ENCODE measurements around the gene TENT4B. TPM values are rescaled to one million over a fixed set of nuclear protein-coding genes. Genes with fewer than 3 reads are reported as not detected.

Gene TENT4B
- total RNA-seq, 1 donor from 2014 or later, result 13.5 TPM

DNA sequence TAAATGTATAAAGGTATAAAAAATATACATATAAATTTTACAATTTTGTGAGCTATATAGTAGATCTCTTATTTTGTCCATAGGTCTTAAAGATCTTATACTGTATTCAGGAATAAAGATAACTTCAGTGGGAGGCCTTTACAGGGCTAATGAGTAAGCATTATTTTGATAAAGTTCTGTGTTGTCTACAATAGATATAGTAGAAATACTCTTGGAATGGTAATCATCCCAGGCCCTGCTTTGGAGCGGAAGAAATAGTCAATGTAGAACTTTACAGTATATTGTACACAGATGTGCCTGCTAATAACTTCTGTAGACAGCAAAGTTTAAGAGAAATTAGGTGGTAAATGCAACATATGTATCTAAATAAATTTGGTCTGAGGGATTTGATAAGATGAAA, 42.6 kb downstream of the TENT4B start:
- DNase-seq (ENCODE audit: low spot score, unreplicated experiment), result no peak
- no peak for TF ChIP-seq CTCF (IDR thresholded peaks at IDR 0.05; ENCODE audit: unreplicated experiment)
- H3K4me1 Mint-ChIP-seq (ENCODE audit: low read depth), result peaks cover 7% of the 10 kb centered on the region
- H3K9me3 Mint-ChIP-seq (ENCODE audit: low read depth), result no peaks in the 10 kb centered on the region
- peaks cover 6% of the 10 kb centered on the region for H3K36me3 Mint-ChIP-seq (ENCODE audit: insufficient read depth)
- H3K4me3 Mint-ChIP-seq (ENCODE audit: low read depth), result no peak overlapping the region
- H3K27me3 Mint-ChIP-seq, result no peaks in the 10 kb centered on the region
- no peak overlapping the region for H3K27ac Mint-ChIP-seq

DNA sequence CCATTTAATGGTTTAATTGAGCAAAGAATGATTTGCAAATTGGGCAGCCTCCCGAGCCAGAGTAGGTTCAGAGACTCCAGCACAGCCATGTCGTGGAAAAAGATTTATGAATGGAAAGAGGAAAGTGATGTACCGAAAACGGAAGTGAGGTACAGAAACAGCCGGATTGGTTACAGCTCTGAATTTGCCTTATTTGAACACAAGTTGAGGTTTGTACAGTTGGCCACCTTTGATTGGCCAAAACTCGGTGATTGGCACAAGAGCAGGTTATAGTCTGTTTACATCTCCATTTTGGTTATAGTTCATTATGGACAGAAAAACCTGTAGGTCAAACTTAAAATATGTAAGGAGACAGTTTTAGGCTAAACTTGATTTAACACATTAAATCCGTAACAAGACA, 44.5 kb downstream of the TENT4B start:
- no peaks in the 10 kb centered on the region for H3K27me3 Mint-ChIP-seq
- no peak overlapping the region for H3K27ac Mint-ChIP-seq
- H3K36me3 Mint-ChIP-seq (ENCODE audit: insufficient read depth), result peaks cover 6% of the 10 kb centered on the region
- peaks cover 8% of the 10 kb centered on the region for H3K4me1 Mint-ChIP-seq (ENCODE audit: low read depth)
- no peak for DNase-seq (ENCODE audit: low spot score, unreplicated experiment)
- no peak overlapping the region for H3K4me3 Mint-ChIP-seq (ENCODE audit: low read depth)
- TF ChIP-seq CTCF (IDR thresholded peaks at IDR 0.05; ENCODE audit: unreplicated experiment), result no peak
- H3K9me3 Mint-ChIP-seq (ENCODE audit: low read depth), result no peaks in the 10 kb centered on the region

DNA sequence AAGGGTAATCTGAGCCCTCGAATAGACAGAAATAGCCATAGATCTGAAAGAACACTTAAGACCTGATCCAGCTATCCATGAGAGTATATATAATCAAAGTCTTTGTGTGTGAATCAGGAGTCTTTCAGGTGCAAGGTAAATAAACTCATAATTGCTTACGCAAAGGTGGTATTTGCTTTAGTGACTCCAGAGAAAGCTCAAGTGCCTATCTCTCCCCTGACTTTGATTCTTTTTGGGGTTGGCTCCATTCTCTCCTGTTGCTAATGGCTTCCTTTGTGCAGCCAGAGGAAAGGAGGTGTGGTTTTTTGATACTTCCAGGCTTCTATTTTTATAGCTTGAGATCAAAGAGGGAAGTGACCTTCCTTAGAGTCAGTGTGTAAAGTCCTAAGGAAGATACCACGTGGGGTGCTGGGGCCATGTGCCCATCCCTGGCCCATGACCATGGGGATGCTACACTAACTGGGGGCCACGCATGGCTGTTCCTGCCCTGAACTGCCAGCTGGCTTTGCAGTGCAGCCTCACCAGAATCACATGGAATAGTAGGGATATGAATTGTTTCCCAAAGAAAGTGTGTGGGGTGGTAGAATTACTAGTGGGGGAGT, 45.8 kb downstream of the TENT4B start:
- no peaks in the 10 kb centered on the region for H3K27me3 Mint-ChIP-seq
- no peak overlapping the region for H3K27ac Mint-ChIP-seq
- no peak for DNase-seq (ENCODE audit: low spot score, unreplicated experiment)
- peaks cover 17% of the 10 kb centered on the region for H3K4me1 Mint-ChIP-seq (ENCODE audit: low read depth)
- no peaks in the 10 kb centered on the region for H3K9me3 Mint-ChIP-seq (ENCODE audit: low read depth)
- no peak overlapping the region for H3K4me3 Mint-ChIP-seq (ENCODE audit: low read depth)
- TF ChIP-seq CTCF (IDR thresholded peaks at IDR 0.05; ENCODE audit: unreplicated experiment), result no peak
- peaks cover 4% of the 10 kb centered on the region for H3K36me3 Mint-ChIP-seq (ENCODE audit: insufficient read depth)

DNA sequence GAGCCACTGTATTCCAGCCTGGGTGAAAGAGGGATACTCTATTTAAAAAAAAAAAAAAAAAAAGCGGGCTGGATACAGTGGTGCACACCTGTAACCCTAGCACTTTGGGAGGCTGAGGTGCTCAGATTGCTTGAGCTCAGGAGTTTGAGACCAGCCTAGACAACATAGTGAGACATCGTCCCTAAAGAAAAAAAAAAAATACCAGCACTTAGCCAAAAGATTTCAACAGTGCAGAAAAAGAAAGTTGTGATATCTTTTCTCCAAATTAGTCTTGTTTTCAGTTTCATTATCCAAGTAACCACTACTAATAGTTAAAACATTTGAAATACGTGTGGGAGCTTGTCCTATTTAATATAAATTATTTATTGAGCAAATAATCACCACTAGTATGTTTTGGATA, 48.7 kb downstream of the TENT4B start:
- DNase-seq (ENCODE audit: low spot score, unreplicated experiment), result no peak
- H3K4me3 Mint-ChIP-seq (ENCODE audit: low read depth), result no peak overlapping the region
- no peaks in the 10 kb centered on the region for H3K27me3 Mint-ChIP-seq
- H3K4me1 Mint-ChIP-seq (ENCODE audit: low read depth), result peaks cover 14% of the 10 kb centered on the region
- peaks cover 4% of the 10 kb centered on the region for H3K36me3 Mint-ChIP-seq (ENCODE audit: insufficient read depth)
- no peak for TF ChIP-seq CTCF (IDR thresholded peaks at IDR 0.05; ENCODE audit: unreplicated experiment)
- H3K9me3 Mint-ChIP-seq (ENCODE audit: low read depth), result no peaks in the 10 kb centered on the region
- H3K27ac Mint-ChIP-seq, result no peak overlapping the region

GRCh38 chr16:50202926-50203624, 50.0 kb downstream of the TENT4B start:
- Mint-ChIP-seq H3K36me3 (ENCODE audit: insufficient read depth) (no peaks in the 10 kb centered on the region), H3K4me3 (ENCODE audit: low read depth) (peak overlapping the region; percentile 18), H3K4me1 (ENCODE audit: low read depth) (peaks cover 14% of the 10 kb centered on the region), H3K9me3 (ENCODE audit: low read depth) (no peaks in the 10 kb centered on the region), H3K27me3 (no peaks in the 10 kb centered on the region), H3K27ac (peak overlapping the region; percentile 89)
- TF ChIP-seq CTCF (IDR thresholded peaks at IDR 0.05; ENCODE audit: unreplicated experiment), result no peak
- no peak for DNase-seq (ENCODE audit: low spot score, unreplicated experiment)

All from progenitor cell of endocrine pancreas (in vitro differentiated cells).